NCI-H2029 (cell line): ENCODE measurements around the gene GALP.
A peak's percentile ranks its signal among the peaks of the same experiment; 100 is the strongest.
"Not testable (repeated sequence)": the region's sequence is repeated elsewhere in the genome, so short reads cannot be mapped to it uniquely, and the experiment has no call there.

Experiments
- DNase-seq: peaks from one replicate; lab custom pipeline; 2025; lab: John Stamatoyannopoulos, UW

The GALP gene

GRCh38 chr19:56175861-56176307 lies at the start of gene GALP:
TSS of gene GALP (plus strand) at chr19:56176008. CDS start at chr19:56177109, 1,101 bp downstream.
- not testable (repeated sequence) for DNase-seq

GRCh38 chr19:56126983-56127780 lies 48.6 kb upstream of the GALP start:
- no peak for DNase-seq

GRCh38 chr19:56130006-56130405 lies 45.8 kb upstream of the GALP start:
- DNase-seq = no peak

GRCh38 chr19:56131651-56132050 lies 44.2 kb upstream of the GALP start:
- no peak for DNase-seq

- DNase-seq = no peak
These were observed 43.4 kb upstream of the GALP start for GRCh38 chr19:56132316-56132822.

- DNase-seq = no peak
These were observed 41.8 kb upstream of the GALP start for GRCh38 chr19:56133858-56134653.

- DNase-seq = no peak
These were observed 41.2 kb upstream of the GALP start for GRCh38 chr19:56134654-56134921.

GRCh38 chr19:56136362-56136761 lies 39.4 kb upstream of the GALP start:
- DNase-seq = no peak

- DNase-seq = peak; percentile 80
These were observed 38.4 kb upstream of the GALP start for GRCh38 chr19:56137405-56137804.

GRCh38 chr19:56138069-56138468 lies 37.7 kb upstream of the GALP start:
- DNase-seq = no peak

- no peak for DNase-seq
These were observed 35.8 kb upstream of the GALP start for GRCh38 chr19:56139847-56140582.

- DNase-seq = peak; percentile 98
These were observed 35.0 kb upstream of the GALP start, which contains the start of gene ZNF444 for GRCh38 chr19:56140583-56141416. TSS of gene ZNF444 (plus strand) at chr19:56141287. CDS start at chr19:56146912, 5,625 bp downstream.

- no peak for DNase-seq
These were observed 34.3 kb upstream of the GALP start for GRCh38 chr19:56141417-56141993.

GRCh38 chr19:56142087-56142787 lies 33.6 kb upstream of the GALP start:
- peak; percentile 70 for DNase-seq

GRCh38 chr19:56142897-56143434 lies 32.8 kb upstream of the GALP start:
- no peak for DNase-seq

GRCh38 chr19:56144376-56144775 lies 31.4 kb upstream of the GALP start:
- no peak for DNase-seq

GRCh38 chr19:56144831-56145230 lies 31.0 kb upstream of the GALP start:
- DNase-seq = no peak

GRCh38 chr19:56145698-56146097 lies 30.1 kb upstream of the GALP start:
- no peak for DNase-seq

GRCh38 chr19:56146904-56147303 lies 28.9 kb upstream of the GALP start:
- DNase-seq = no peak

- DNase-seq = no peak
These were observed 28.5 kb upstream of the GALP start for GRCh38 chr19:56147307-56147706.
